B cell (primary cell): ENCODE data around the gene LIMK1. TPM values are rescaled to one million over a fixed set of nuclear protein-coding genes. Genes with fewer than 3 reads are reported as not detected.

Experiments
- ATAC-seq: fragments of 200-7000 bp; cut with Tn5 transposase; one replicate; pipeline ENCODE4 v1.10.0; 2021; ENCODE audit warnings: low read depth, mild to moderate bottlenecking, moderate number of reproducible peaks, moderate library complexity
- CTCF ChIA-PET: fragments of 350-600 bp; sonication (Branson Sonifier 250); formaldehyde crosslinking; loops from one replicate; lab custom pipeline; 2021; ENCODE audit warnings: antibody characterized with exemption, inconsistent platforms; lab: Charles Lee
- POLR2A ChIA-PET: fragments of 350-600 bp; sonication (Branson Sonifier 250); formaldehyde crosslinking; loops from one replicate; lab custom pipeline; 2021; ENCODE audit warnings: antibody characterized with exemption; lab: Charles Lee
- DNase-seq: peaks from one replicate; pipeline ENCODE4 v3.0.0; 2013
- H2AFZ ChIP-seq: 2 replicates; pipeline ENCODE4 v1.6.1; 2012; ENCODE audit warnings: mild to moderate bottlenecking, low read depth, low read length; ENCODE audit not compliant: insufficient read depth, poor library complexity, severe bottlenecking
- H3K27ac ChIP-seq, 2 donors: 1 replicate in 1 of 2; 2 replicates in 1 of 2; pipeline ENCODE4 v1.5.1; 2012 to 2013; ENCODE audit warnings: low read length in 2 of 2, mild to moderate bottlenecking in 2 of 2, moderate library complexity in 1 of 2
- H3K27me3 ChIP-seq, 4 experiments: fragments of 200-600 bp in 1 of 4; sonication (generic) in 1 of 4; replicated peaks in 1 of 4; 1 replicate in 2 of 4; 2 replicates in 2 of 4; pipeline versions ENCODE4 v1.6.1 to v1.7.0; 2013 to 2016; ENCODE audit warnings: low read length in 3 of 4, mild to moderate bottlenecking in 2 of 4, mixed read lengths in 1 of 4, moderate library complexity in 1 of 4; ENCODE audit not compliant: insufficient read depth in 4 of 4, control insufficient read depth in 3 of 4; ENCODE audit errors: control extremely low read depth in 1 of 4
- H3K36me3 ChIP-seq, 2 experiments: replicated peaks in 1 of 2; 1 replicate in 1 of 2; 2 replicates in 1 of 2; pipeline versions ENCODE4 v1.6.1 to v1.7.1; 2013; ENCODE audit warnings: low read length in 1 of 2; ENCODE audit not compliant: insufficient read depth in 2 of 2, control insufficient read depth in 1 of 2; ENCODE audit errors: control extremely low read depth in 1 of 2, extremely low read depth in 1 of 2
- H3K4me1 ChIP-seq, 2 donors: fragments of 200-600 bp in 1 of 2; sonication (generic) in 1 of 2; 1 replicate in 1 of 2; 2 replicates in 1 of 2; pipeline versions ENCODE4 v1.5.1 to v1.6.1; 2013 to 2017; ENCODE audit warnings: low read length in 2 of 2; ENCODE audit not compliant: control insufficient read depth in 2 of 2, insufficient read depth in 2 of 2
- H3K4me2 ChIP-seq: replicated peaks from 2 replicates; pipeline ENCODE3; 2012; ENCODE audit warnings: mild to moderate bottlenecking, low read depth, low read length; ENCODE audit not compliant: poor library complexity, severe bottlenecking
- H3K4me3 ChIP-seq, 5 experiments: fragments of 200-600 bp in 1 of 5; sonication (generic) in 1 of 5; 1 replicate in 3 of 5; 2 replicates in 2 of 5; pipeline versions ENCODE4 v1.5.1 to v1.7.0; 2011 to 2016; ENCODE audit warnings: low read length in 4 of 5, mild to moderate bottlenecking in 4 of 5, low read depth in 2 of 5, control low read depth in 1 of 5, moderate library complexity in 1 of 5; ENCODE audit not compliant: insufficient read depth in 1 of 5; ENCODE audit errors: control extremely low read depth in 1 of 5, extremely low read depth in 1 of 5
- H3K79me2 ChIP-seq: fragments of 200-600 bp; sonication (generic); one replicate; pipeline ENCODE4 v1.6.0; 2016; ENCODE audit warnings: low read length; ENCODE audit not compliant: control insufficient read depth, insufficient read depth
- H3K9ac ChIP-seq: fragments of 200-600 bp; sonication (generic); 2 replicates; pipeline ENCODE4 v1.6.1; 2017; ENCODE audit warnings: mild to moderate bottlenecking, low read length, moderate library complexity
- H3K9me3 ChIP-seq, 3 donors: one replicate each; pipeline versions ENCODE4 v1.6.1 to v1.7.1; 2013; ENCODE audit warnings: low read length in 2 of 3; ENCODE audit not compliant: control insufficient read depth in 2 of 3, insufficient read depth in 1 of 3; ENCODE audit errors: control extremely low read depth in 1 of 3
- H4K20me1 ChIP-seq: 2 replicates; pipeline ENCODE4 v1.6.0; 2012; ENCODE audit warnings: mild to moderate bottlenecking, low read length; ENCODE audit not compliant: insufficient read depth, control insufficient read depth, poor library complexity, severe bottlenecking
- H3K27ac Mint-ChIP-seq: one replicate; pipeline ENCODE4 v1.8.0; 2021; ENCODE audit warnings: mixed read lengths
- H3K27me3 Mint-ChIP-seq: one replicate; pipeline ENCODE4 v1.8.0; 2021; ENCODE audit warnings: mixed read lengths
- H3K4me1 Mint-ChIP-seq: one replicate; pipeline ENCODE4 v1.8.0; 2021; ENCODE audit warnings: mixed read lengths
- H3K4me3 Mint-ChIP-seq: one replicate; pipeline ENCODE4 v1.8.0; 2021; ENCODE audit warnings: mixed read lengths
- H3K9me3 Mint-ChIP-seq: one replicate; pipeline ENCODE4 v1.8.0; 2022; ENCODE audit warnings: mixed read lengths; ENCODE audit not compliant: insufficient read depth
- EZH2 ChIP-seq: IDR thresholded peaks from 2 replicates; pipeline ENCODE4 v1.6.1; 2012; ENCODE audit warnings: borderline replicate concordance, low read depth, mild to moderate bottlenecking, moderate library complexity, low read length; ENCODE audit not compliant: insufficient read depth, poor library complexity, severe bottlenecking
- WGBS: methylation state at CpG from one replicate; pipeline ENCODE4 v1.1.5; 2013; ENCODE audit warnings: missing lambda C conversion rate; ENCODE audit not compliant: insufficient coverage; 5-methylcytosine and 5-hydroxymethylcytosine counted together
- intact Hi-C: fragments of 100-400 bp; cut with micrococcal nuclease; formaldehyde crosslinking; loops from one replicate; pipeline ENCODE4 v1.10.0; 2022
- polyA plus RNA-seq: library from polyadenylated mRNA; depleted of rRNA; stranded (reverse); fragments of >200 nt; gene quantifications from 2 replicates; pipeline ENCODE4 v1.2.3, GENCODE V29; 2012
- total RNA-seq, 2 donors: library from RNA; stranded (reverse); fragments of 120-200 nt in 1 of 2; gene quantifications; 1 replicate in 1 of 2; 2 replicates in 1 of 2; pipeline versions ENCODE4 v1.2.3 to v1.2.4, GENCODE V29; 2013 to 2022
- TF ChIP-seq, protein P1 (sequence below): fragments of 200-600 bp; IDR thresholded peaks from one replicate; pipeline ENCODE4 v1.8.0; 2022; ENCODE audit warnings: antibody characterized with exemption, mild to moderate bottlenecking

LIMK1 gene
- total and polyA plus RNA-seq, 2 donors (not counting 1 experiment from before 2014, with no cell fraction given), result 38.7 to 70.8 TPM

GRCh38 chr7:74059681-74060588 is 23.7 kb upstream of the LIMK1 start:
- peaks cover 0 to 3% (median 0%) of the 10 kb centered on the region in 3 donors for H3K9me3 ChIP-seq
- no peak for DNase-seq
- 86% methylated on average over 15 of the region's 21 CpGs for WGBS
- no peak overlapping the region for H3K4me2 ChIP-seq
- Mint-ChIP-seq H3K27me3 (peaks cover 12% of the 10 kb centered on the region), H3K9me3 (no peaks in the 10 kb centered on the region), H3K27ac (no peak overlapping the region), H3K4me1 (peaks cover 5% of the 10 kb centered on the region), H3K4me3 (no peak overlapping the region)
- H3K36me3 ChIP-seq, result no peaks in the 10 kb centered on the region
- TF ChIP-seq, protein P1, sequence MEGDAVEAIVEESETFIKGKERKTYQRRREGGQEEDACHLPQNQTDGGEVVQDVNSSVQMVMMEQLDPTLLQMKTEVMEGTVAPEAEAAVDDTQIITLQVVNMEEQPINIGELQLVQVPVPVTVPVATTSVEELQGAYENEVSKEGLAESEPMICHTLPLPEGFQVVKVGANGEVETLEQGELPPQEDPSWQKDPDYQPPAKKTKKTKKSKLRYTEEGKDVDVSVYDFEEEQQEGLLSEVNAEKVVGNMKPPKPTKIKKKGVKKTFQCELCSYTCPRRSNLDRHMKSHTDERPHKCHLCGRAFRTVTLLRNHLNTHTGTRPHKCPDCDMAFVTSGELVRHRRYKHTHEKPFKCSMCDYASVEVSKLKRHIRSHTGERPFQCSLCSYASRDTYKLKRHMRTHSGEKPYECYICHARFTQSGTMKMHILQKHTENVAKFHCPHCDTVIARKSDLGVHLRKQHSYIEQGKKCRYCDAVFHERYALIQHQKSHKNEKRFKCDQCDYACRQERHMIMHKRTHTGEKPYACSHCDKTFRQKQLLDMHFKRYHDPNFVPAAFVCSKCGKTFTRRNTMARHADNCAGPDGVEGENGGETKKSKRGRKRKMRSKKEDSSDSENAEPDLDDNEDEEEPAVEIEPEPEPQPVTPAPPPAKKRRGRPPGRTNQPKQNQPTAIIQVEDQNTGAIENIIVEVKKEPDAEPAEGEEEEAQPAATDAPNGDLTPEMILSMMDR, result no peak
- TF ChIP-seq EZH2, result no peak
- no peaks in the 10 kb centered on the region for H4K20me1 ChIP-seq
- CTCF ChIA-PET, result interaction anchor here (0.5 to 1.0 kb wide), 3 partner anchors 9 to 341 kb away, joined by 3 to 4 read pairs (median 4); no protein-coding TSS in a partner anchor
- no peak overlapping the region for H3K9ac ChIP-seq
- POLR2A ChIA-PET, result interaction anchor here (0.6 kb wide), 1 partner anchor 1996 kb away, joined by 5 read pairs; no protein-coding TSS in a partner anchor
- no peaks in the 10 kb centered on the region for H3K79me2 ChIP-seq
- intact Hi-C loops, result no loop called here
- H3K27me3 ChIP-seq, result no peaks in the 10 kb centered on the region
- no peak overlapping the region for H3K4me3 ChIP-seq
- peaks cover 0 to 5% of the 10 kb centered on the region in 2 donors for H3K4me1 ChIP-seq
- ATAC-seq, result no peak
- H3K27ac ChIP-seq, result no peak overlapping the region
- no peak overlapping the region for H2AFZ ChIP-seq
